HL-60 (cell line): Measurements from ENCODE around the gene WBP1.

Experiments used
- DNase-seq, 2 experiments: peaks; one replicate each; pipeline ENCODE4 v3.0.0-alpha.2; 2010 to 2020; ENCODE audit warnings: low read depth in 1 of 2, low spot score in 1 of 2
- H3K27ac ChIP-seq: fragments of 250-450 bp; sonication (Bioruptor Pico); replicated peaks from 2 replicates; pipeline ENCODE4 v1.5.1; 2020; ENCODE audit warnings: mild to moderate bottlenecking, moderate library complexity
- H3K27me3 ChIP-seq: fragments of 250-450 bp; sonication (Bioruptor Pico); 2 replicates; pipeline ENCODE4 v1.5.1; 2021; ENCODE audit warnings: mild to moderate bottlenecking, moderate library complexity; ENCODE audit not compliant: insufficient read depth, poor library complexity, severe bottlenecking
- H3K4me3 ChIP-seq: replicated peaks from 2 replicates; pipeline ENCODE4 v1.5.1; 2011; ENCODE audit warnings: mild to moderate bottlenecking, control low read depth, low read length; ENCODE audit not compliant: insufficient read depth
- GABPA ChIP-seq: IDR thresholded peaks from 2 replicates; pipeline ENCODE4 v1.6.1; 2012; ENCODE audit warnings: low read depth
- POLR2AphosphoS5 ChIP-seq: IDR thresholded peaks from 2 replicates; pipeline ENCODE4 v1.6.1; 2012; ENCODE audit warnings: low read depth
- REST ChIP-seq: IDR thresholded peaks from 2 replicates; pipeline ENCODE4 v1.6.1; 2012; ENCODE audit warnings: low read depth; ENCODE audit not compliant: insufficient replicate concordance
- SPI1 ChIP-seq: IDR thresholded peaks from 2 replicates; pipeline ENCODE4 v1.6.1; 2012; ENCODE audit warnings: low read depth, mild to moderate bottlenecking, borderline replicate concordance
- long read RNA-seq: library from polyadenylated mRNA; unstranded; transcript quantifications from one replicate; pipeline ENCODE4 v2.0.0, GENCODE V29; 2020
- TF ChIP-seq, protein P1 (sequence below): IDR thresholded peaks from one replicate; pipeline ENCODE4 v1.5.1; 2011; ENCODE audit warnings: low read length, control low read depth, inconsistent platforms; ENCODE audit not compliant: insufficient read depth

WBP1 gene
- long read RNA-seq, transcript WBP1-201 (4 exons, 1,294 nt): major isoform, 14 of 17 reads
- long read RNA-seq, partial matches to known transcripts: 0 of 17 reads
- long read RNA-seq, other reads (novel, unspliced or antisense): 1 of 17 reads

DNA sequence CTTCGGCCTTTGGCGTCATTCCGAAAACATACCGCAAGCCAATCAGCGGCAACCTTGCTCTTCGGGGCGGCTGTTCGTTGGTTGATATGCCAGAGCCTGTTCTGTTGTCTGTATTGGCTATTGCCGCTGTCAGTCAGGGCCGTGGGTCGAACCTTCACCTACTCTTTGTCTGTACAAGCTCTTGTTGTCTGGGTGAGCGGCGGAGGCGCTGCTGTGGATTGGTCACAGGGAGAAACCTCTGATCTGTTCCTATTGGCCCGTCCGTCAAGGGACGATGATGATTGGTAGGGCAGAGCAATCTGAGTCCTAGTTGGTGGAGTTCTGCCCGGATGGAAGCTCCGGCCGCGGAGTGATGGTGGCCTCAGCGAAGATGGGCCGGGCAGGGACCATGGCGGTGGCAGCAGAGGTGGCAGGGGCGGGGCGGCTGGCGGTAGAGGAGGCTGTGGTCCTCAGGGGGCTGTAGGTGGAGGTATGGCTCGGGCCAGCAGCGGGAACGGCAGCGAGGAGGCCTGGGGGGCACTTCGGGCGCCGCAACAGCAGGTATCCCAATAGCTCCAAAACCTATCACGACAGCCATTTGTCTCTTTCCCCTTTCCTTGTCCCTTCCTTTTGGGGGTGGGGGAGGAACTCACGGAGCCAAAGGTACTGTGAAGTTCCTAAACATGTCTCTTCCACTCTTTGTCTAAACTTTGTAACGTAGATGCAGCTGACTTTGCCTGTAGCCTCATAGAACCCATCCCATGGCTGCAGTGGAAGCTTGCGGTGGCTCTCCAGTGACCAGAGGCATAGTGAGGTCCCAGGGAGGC is at the start of gene WBP1:
WBP1 (plus strand) TSS at position 307 of the 806 bp plus-strand sequence; CDS start at position 472, 165 bp downstream.
- peak within 1 kb of the TSS; percentile 84 for H3K27ac ChIP-seq
- TF ChIP-seq GABPA (no peak), POLR2AphosphoS5 (peak; percentile 86), SPI1 (no peak), REST (no peak)
- TF ChIP-seq, protein P1, sequence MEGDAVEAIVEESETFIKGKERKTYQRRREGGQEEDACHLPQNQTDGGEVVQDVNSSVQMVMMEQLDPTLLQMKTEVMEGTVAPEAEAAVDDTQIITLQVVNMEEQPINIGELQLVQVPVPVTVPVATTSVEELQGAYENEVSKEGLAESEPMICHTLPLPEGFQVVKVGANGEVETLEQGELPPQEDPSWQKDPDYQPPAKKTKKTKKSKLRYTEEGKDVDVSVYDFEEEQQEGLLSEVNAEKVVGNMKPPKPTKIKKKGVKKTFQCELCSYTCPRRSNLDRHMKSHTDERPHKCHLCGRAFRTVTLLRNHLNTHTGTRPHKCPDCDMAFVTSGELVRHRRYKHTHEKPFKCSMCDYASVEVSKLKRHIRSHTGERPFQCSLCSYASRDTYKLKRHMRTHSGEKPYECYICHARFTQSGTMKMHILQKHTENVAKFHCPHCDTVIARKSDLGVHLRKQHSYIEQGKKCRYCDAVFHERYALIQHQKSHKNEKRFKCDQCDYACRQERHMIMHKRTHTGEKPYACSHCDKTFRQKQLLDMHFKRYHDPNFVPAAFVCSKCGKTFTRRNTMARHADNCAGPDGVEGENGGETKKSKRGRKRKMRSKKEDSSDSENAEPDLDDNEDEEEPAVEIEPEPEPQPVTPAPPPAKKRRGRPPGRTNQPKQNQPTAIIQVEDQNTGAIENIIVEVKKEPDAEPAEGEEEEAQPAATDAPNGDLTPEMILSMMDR: no peak
- DNase-seq: peak; percentile 99 to 100

GRCh38 chr2:74413001-74413698 is 45.1 kb upstream of the WBP1 start:
- H3K27ac ChIP-seq: no peak overlapping the region
- H3K4me3 ChIP-seq: no peak overlapping the region
- H3K27me3 ChIP-seq: peaks cover 25% of the 10 kb centered on the region
- peak in 1 of 2 experiments; percentile 27 for DNase-seq
- TF ChIP-seq REST: no peak
- peak; percentile 72 for TF ChIP-seq SPI1

More for the DNA sequence above, at the start of gene WBP1:
- H3K27me3 ChIP-seq: no peaks in the 10 kb centered on the region
- peak within 1 kb of the TSS; percentile 72 for H3K4me3 ChIP-seq

DNA sequence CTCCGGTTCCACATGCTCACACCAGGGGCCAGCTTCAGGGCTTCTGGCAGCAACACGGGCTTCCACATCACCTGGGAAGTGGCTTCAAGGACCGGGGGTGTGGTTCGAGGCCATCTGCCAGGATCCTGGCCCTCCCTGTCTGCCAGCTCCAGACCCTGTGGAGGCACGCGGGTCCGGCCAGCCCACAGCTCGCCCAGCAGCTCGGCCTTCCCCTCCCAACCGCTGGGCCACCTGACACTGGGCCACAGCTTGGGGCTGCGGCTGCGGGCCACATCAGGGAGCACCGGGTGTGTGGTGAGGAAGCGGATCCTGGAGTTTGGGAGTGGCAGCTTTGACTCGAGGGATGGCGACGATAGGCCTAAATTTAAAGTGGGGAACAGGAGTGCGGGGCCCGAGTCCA is 43.8 kb upstream of the WBP1 start:
- peaks cover 29% of the 10 kb centered on the region for H3K27me3 ChIP-seq
- H3K4me3 ChIP-seq: no peak overlapping the region
- TF ChIP-seq SPI1 (no peak), POLR2AphosphoS5 (no peak), GABPA (no peak), REST (no peak)
- TF ChIP-seq, protein P1: no peak
- H3K27ac ChIP-seq: no peak overlapping the region
- no peak for DNase-seq
